ENCODE measurements around the gene C12orf76.

DNA sequence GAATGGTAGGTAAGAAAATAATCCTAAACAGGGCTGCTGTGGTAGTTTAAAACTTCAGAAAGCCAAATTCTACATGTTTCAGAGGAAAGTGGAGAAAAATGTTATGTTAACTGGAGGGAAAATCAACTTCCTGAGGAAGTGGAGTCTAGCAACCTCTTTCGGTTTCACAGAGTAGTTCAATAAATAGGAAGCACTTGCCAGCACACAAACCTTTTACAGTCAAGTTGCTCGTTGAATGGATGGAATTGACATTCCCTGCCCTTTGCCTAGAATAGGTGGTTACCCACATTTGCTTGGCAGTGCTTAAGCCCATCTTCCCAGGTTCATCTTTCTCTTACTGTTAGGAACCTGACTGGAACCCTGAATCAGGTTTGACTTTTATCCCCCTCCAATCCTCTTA lies 33.2 kb downstream of the C12orf76 start:
- TF ChIP-seq, protein P1, sequence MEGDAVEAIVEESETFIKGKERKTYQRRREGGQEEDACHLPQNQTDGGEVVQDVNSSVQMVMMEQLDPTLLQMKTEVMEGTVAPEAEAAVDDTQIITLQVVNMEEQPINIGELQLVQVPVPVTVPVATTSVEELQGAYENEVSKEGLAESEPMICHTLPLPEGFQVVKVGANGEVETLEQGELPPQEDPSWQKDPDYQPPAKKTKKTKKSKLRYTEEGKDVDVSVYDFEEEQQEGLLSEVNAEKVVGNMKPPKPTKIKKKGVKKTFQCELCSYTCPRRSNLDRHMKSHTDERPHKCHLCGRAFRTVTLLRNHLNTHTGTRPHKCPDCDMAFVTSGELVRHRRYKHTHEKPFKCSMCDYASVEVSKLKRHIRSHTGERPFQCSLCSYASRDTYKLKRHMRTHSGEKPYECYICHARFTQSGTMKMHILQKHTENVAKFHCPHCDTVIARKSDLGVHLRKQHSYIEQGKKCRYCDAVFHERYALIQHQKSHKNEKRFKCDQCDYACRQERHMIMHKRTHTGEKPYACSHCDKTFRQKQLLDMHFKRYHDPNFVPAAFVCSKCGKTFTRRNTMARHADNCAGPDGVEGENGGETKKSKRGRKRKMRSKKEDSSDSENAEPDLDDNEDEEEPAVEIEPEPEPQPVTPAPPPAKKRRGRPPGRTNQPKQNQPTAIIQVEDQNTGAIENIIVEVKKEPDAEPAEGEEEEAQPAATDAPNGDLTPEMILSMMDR (tag by site-specific recombination; IDR thresholded peaks at IDR 0.05) = no peak
- no peak for TF ChIP-seq RBAK (tag by site-specific recombination; IDR thresholded peaks at IDR 0.05)
- no peak for TF ChIP-seq TSHZ1 (tag by site-specific recombination; IDR thresholded peaks at IDR 0.05; ENCODE audit: borderline replicate concordance)
- TF ChIP-seq ZNF639 (tag by site-specific recombination; IDR thresholded peaks at IDR 0.05) = no peak
- TF ChIP-seq, protein P2, sequence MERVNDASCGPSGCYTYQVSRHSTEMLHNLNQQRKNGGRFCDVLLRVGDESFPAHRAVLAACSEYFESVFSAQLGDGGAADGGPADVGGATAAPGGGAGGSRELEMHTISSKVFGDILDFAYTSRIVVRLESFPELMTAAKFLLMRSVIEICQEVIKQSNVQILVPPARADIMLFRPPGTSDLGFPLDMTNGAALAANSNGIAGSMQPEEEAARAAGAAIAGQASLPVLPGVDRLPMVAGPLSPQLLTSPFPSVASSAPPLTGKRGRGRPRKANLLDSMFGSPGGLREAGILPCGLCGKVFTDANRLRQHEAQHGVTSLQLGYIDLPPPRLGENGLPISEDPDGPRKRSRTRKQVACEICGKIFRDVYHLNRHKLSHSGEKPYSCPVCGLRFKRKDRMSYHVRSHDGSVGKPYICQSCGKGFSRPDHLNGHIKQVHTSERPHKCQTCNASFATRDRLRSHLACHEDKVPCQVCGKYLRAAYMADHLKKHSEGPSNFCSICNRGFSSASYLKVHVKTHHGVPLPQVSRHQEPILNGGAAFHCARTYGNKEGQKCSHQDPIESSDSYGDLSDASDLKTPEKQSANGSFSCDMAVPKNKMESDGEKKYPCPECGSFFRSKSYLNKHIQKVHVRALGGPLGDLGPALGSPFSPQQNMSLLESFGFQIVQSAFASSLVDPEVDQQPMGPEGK (tag by site-specific recombination; IDR thresholded peaks at IDR 0.05) = no peak
- TF ChIP-seq ZNF549 (tag by site-specific recombination; IDR thresholded peaks at IDR 0.05) = no peak
- no peak for TF ChIP-seq ZBTB10 (tag by site-specific recombination; IDR thresholded peaks at IDR 0.05)
- no peak for TF ChIP-seq ZNF174 (tag by site-specific recombination; IDR thresholded peaks at IDR 0.05)
- no peak for TF ChIP-seq ZNF16 (tag by site-specific recombination; IDR thresholded peaks at IDR 0.05; ENCODE audit: low read depth)
- TF ChIP-seq ZNF501 (tag by site-specific recombination; IDR thresholded peaks at IDR 0.05) = no peak
- TF ChIP-seq, protein P3, sequence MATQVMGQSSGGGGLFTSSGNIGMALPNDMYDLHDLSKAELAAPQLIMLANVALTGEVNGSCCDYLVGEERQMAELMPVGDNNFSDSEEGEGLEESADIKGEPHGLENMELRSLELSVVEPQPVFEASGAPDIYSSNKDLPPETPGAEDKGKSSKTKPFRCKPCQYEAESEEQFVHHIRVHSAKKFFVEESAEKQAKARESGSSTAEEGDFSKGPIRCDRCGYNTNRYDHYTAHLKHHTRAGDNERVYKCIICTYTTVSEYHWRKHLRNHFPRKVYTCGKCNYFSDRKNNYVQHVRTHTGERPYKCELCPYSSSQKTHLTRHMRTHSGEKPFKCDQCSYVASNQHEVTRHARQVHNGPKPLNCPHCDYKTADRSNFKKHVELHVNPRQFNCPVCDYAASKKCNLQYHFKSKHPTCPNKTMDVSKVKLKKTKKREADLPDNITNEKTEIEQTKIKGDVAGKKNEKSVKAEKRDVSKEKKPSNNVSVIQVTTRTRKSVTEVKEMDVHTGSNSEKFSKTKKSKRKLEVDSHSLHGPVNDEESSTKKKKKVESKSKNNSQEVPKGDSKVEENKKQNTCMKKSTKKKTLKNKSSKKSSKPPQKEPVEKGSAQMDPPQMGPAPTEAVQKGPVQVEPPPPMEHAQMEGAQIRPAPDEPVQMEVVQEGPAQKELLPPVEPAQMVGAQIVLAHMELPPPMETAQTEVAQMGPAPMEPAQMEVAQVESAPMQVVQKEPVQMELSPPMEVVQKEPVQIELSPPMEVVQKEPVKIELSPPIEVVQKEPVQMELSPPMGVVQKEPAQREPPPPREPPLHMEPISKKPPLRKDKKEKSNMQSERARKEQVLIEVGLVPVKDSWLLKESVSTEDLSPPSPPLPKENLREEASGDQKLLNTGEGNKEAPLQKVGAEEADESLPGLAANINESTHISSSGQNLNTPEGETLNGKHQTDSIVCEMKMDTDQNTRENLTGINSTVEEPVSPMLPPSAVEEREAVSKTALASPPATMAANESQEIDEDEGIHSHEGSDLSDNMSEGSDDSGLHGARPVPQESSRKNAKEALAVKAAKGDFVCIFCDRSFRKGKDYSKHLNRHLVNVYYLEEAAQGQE (tag by site-specific recombination; IDR thresholded peaks at IDR 0.05) = no peak
- no peak for TF ChIP-seq ZEB2 (tag by site-specific recombination; IDR thresholded peaks at IDR 0.05)
